Thyroid gland (tissue), 4 donors: ENCODE data around the gene COL7A1.

Experiments
- CTCF ChIP-seq, 6 experiments: fragments of 200-600 bp in 3 of 6; fragments of 450-650 bp in 3 of 6; sonication (generic) in 3 of 6; IDR thresholded peaks; one replicate each; pipeline ENCODE4 v1.5.1; 2016 to 2019; ENCODE audit warnings: antibody characterized with exemption in 6 of 6, mild to moderate bottlenecking in 2 of 6, inconsistent platforms in 1 of 6, moderate library complexity in 1 of 6
- POLR2A ChIP-seq, 2 donors: fragments of 450-650 bp; IDR thresholded peaks; one replicate each; pipeline ENCODE4 v1.6.1; 2017; ENCODE audit warnings: antibody characterized with exemption in 2 of 2, mild to moderate bottlenecking in 2 of 2, moderate library complexity in 1 of 2

- TF ChIP-seq CTCF (IDR thresholded peaks at IDR 0.05), result no peak
- TF ChIP-seq POLR2A (IDR thresholded peaks at IDR 0.05), result no peak
Observed at GRCh38 chr3:48584836-48585235, 10.3 kb downstream of the COL7A1 start.
